SK-N-SH (cell line): Measurements from ENCODE around the gene DDX1. TPM values are rescaled to one million over a fixed set of nuclear protein-coding genes. Genes with fewer than 3 reads are reported as not detected.

Experiments used
- CTCF ChIA-PET: fragments of 300-600, 350-600 bp; formaldehyde crosslinking; extraction: SDS; loops from one replicate; lab custom pipeline; 2021; lab: Yijun Ruan, JAX
- POLR2A ChIA-PET: fragments of 350-600 bp; sonication (Branson Sonifier 250); formaldehyde crosslinking; extraction: SDS; loops from one replicate; lab custom pipeline; 2020; ENCODE audit warnings: antibody characterized with exemption, inconsistent platforms; lab: Yijun Ruan, JAX
- DNase-seq: peaks from one replicate; pipeline ENCODE4 v3.0.0; 2012
- H2AFZ ChIP-seq: fragments of 200-600 bp; sonication (generic); 2 replicates; pipeline ENCODE4 v1.8.1; 2016; ENCODE audit warnings: antibody characterized with exemption, mild to moderate bottlenecking, low read depth
- H3F3A ChIP-seq: fragments of 200-600 bp; sonication (generic); replicated peaks from 2 replicates; pipeline ENCODE3; 2016; ENCODE audit warnings: antibody characterized with exemption, mild to moderate bottlenecking; ENCODE audit not compliant: insufficient read depth
- H3K27ac ChIP-seq, 2 experiments: fragments of 200-500 bp in 1 of 2; fragments of 200-600 bp in 1 of 2; sonication (Bioruptor generic) in 1 of 2; sonication (generic), shearing (Covaris generic) in 1 of 2; 2 replicates each; pipeline versions ENCODE4 v1.5.1 to v1.6.1; 2014 to 2016; ENCODE audit warnings: low read depth in 2 of 2, inconsistent platforms in 1 of 2, low read length in 1 of 2, mild to moderate bottlenecking in 1 of 2, mixed read lengths in 1 of 2
- H3K27me3 ChIP-seq: fragments of 200-600 bp; sonication (generic), shearing (Covaris generic); 2 replicates; pipeline ENCODE4 v1.6.1; 2016; ENCODE audit warnings: mixed run types; ENCODE audit not compliant: insufficient read depth
- H3K36me3 ChIP-seq, 2 experiments: fragments of 200-500 bp in 1 of 2; fragments of 200-600 bp in 1 of 2; sonication (Bioruptor generic) in 1 of 2; sonication (generic) in 1 of 2; replicated peaks in 1 of 2; 2 replicates each; pipeline versions ENCODE3 to v1.5.1; 2014 to 2016; ENCODE audit warnings: low read length in 1 of 2, mild to moderate bottlenecking in 1 of 2; ENCODE audit not compliant: insufficient read depth in 2 of 2, control insufficient read depth in 1 of 2
- H3K4me1 ChIP-seq, 2 experiments: fragments of 200-500 bp in 1 of 2; fragments of 200-600 bp in 1 of 2; sonication (Bioruptor generic) in 1 of 2; sonication (generic), shearing (Covaris generic) in 1 of 2; 2 replicates each; pipeline versions ENCODE4 v1.5.1 to v1.6.1; 2014 to 2016; ENCODE audit warnings: low read depth in 1 of 2, low read length in 1 of 2, mixed run types in 1 of 2; ENCODE audit not compliant: insufficient read depth in 2 of 2, control insufficient read depth in 1 of 2
- H3K4me2 ChIP-seq: fragments of 200-600 bp; sonication (generic), shearing (Covaris generic); 2 replicates; pipeline ENCODE4 v1.6.1; 2017; ENCODE audit warnings: mixed run types
- H3K4me3 ChIP-seq, 2 experiments: fragments of 200-500 bp in 1 of 2; fragments of 200-600 bp in 1 of 2; sonication (Bioruptor generic) in 1 of 2; sonication (generic), shearing (Covaris generic) in 1 of 2; 2 replicates each; pipeline versions ENCODE4 v1.5.1 to v1.8.1; 2014 to 2016; ENCODE audit warnings: low read depth in 2 of 2, inconsistent platforms in 1 of 2, low read length in 1 of 2, mild to moderate bottlenecking in 1 of 2, mixed read lengths in 1 of 2, moderate library complexity in 1 of 2
- H3K79me2 ChIP-seq: fragments of 200-600 bp; sonication (generic); 2 replicates; pipeline ENCODE4 v1.8.1; 2017; ENCODE audit warnings: mild to moderate bottlenecking; ENCODE audit not compliant: insufficient read depth
- H3K9ac ChIP-seq: fragments of 200-600 bp; sonication (generic); 2 replicates; pipeline ENCODE4 v1.6.1; 2017; ENCODE audit warnings: mixed run types
- H3K9me2 ChIP-seq: fragments of 200-600 bp; sonication (generic); 2 replicates; pipeline ENCODE4 v1.6.1; 2017; ENCODE audit warnings: mixed run types
- H3K9me3 ChIP-seq: fragments of 200-600 bp; sonication (generic); 2 replicates; pipeline ENCODE4 v1.6.1; 2017; ENCODE audit warnings: mixed run types, mild to moderate bottlenecking, moderate library complexity
- H4K20me1 ChIP-seq: fragments of 200-600 bp; sonication (generic); 2 replicates; pipeline ENCODE4 v1.6.1; 2017; ENCODE audit warnings: mild to moderate bottlenecking, mixed run types; ENCODE audit not compliant: insufficient read depth
- CHD2 ChIP-seq: fragments of 150-350 bp; IDR thresholded peaks from 2 replicates; pipeline ENCODE4 v1.6.1; 2018; ENCODE audit warnings: low read length; ENCODE audit not compliant: partially characterized antibody
- ELF1 ChIP-seq: IDR thresholded peaks from 2 replicates; pipeline ENCODE4 v1.4.0; 2012
- EP300 ChIP-seq, 2 experiments: IDR thresholded peaks; 2 replicates each; pipeline versions ENCODE4 v1.4.0 to v1.6.1; 2012; ENCODE audit warnings: borderline replicate concordance in 1 of 2, low read depth in 1 of 2, low read length in 1 of 2
- FOXJ3 ChIP-seq: sonication (generic); formaldehyde crosslinking; IDR thresholded peaks from 2 replicates; pipeline ENCODE4 v1.5.1; 2020; ENCODE audit warnings: mild to moderate bottlenecking, missing genetic modification reagents
- FOXM1 ChIP-seq: IDR thresholded peaks from 2 replicates; pipeline ENCODE4 v1.4.0; 2012; ENCODE audit warnings: low read depth, mild to moderate bottlenecking
- GABPA ChIP-seq: IDR thresholded peaks from 2 replicates; pipeline ENCODE4 v1.4.0; 2012; ENCODE audit warnings: low read depth, mild to moderate bottlenecking
- GATA2 ChIP-seq: sonication (generic); formaldehyde crosslinking; IDR thresholded peaks from 2 replicates; pipeline ENCODE4 v1.5.0; 2020; ENCODE audit warnings: mild to moderate bottlenecking, missing genetic modification reagents
- JUND ChIP-seq: IDR thresholded peaks from 2 replicates; pipeline ENCODE4 v1.4.0; 2012
- MAX ChIP-seq: IDR thresholded peaks from 2 replicates; pipeline ENCODE4 v1.4.0; 2012; ENCODE audit warnings: low read depth
- MEF2A ChIP-seq: IDR thresholded peaks from 2 replicates; pipeline ENCODE4 v1.4.0; 2012; ENCODE audit warnings: low read depth, borderline replicate concordance
- NFIC ChIP-seq: IDR thresholded peaks from 2 replicates; pipeline ENCODE4 v1.4.0; 2012; ENCODE audit warnings: borderline replicate concordance
- NRF1 ChIP-seq: IDR thresholded peaks from 2 replicates; pipeline ENCODE4 v1.6.1; 2012; ENCODE audit warnings: low read depth, mild to moderate bottlenecking, low read length
- PBX3 ChIP-seq: IDR thresholded peaks from 2 replicates; pipeline ENCODE4; 2012
- POLR2AphosphoS5 ChIP-seq: IDR thresholded peaks from 2 replicates; pipeline ENCODE4 v1.6.1; 2012; ENCODE audit warnings: low read depth, low read length
- RCOR1 ChIP-seq: fragments of 150-350 bp; IDR thresholded peaks from 2 replicates; pipeline ENCODE4 v1.6.1; 2017; ENCODE audit warnings: antibody characterized with exemption, low read length
- REST ChIP-seq: IDR thresholded peaks from 2 replicates; pipeline ENCODE4 v1.6.1; 2012; ENCODE audit warnings: mild to moderate bottlenecking, low read depth, low read length, moderate library complexity
- RFX5 ChIP-seq: IDR thresholded peaks from 2 replicates; pipeline ENCODE4 v1.6.1; 2012; ENCODE audit warnings: mild to moderate bottlenecking, improper control_type of control experiment, low read length
- RXRA ChIP-seq: IDR thresholded peaks from 2 replicates; pipeline ENCODE4 v1.4.0; 2012; ENCODE audit warnings: low read depth, mild to moderate bottlenecking, borderline replicate concordance
- SIN3A ChIP-seq: IDR thresholded peaks from 2 replicates; pipeline ENCODE4 v1.6.1; 2012; ENCODE audit warnings: low read depth, mild to moderate bottlenecking, low read length, moderate library complexity, borderline replicate concordance
- SMC3 ChIP-seq: IDR thresholded peaks from 2 replicates; pipeline ENCODE4 v1.6.1; 2012; ENCODE audit warnings: low read depth, low read length, improper control_type of control experiment
- TAF1 ChIP-seq: IDR thresholded peaks from 2 replicates; pipeline ENCODE4 v1.6.1; 2012; ENCODE audit warnings: low read depth, mild to moderate bottlenecking, low read length, moderate library complexity, borderline replicate concordance
- TCF12 ChIP-seq: IDR thresholded peaks from 2 replicates; pipeline ENCODE4 v1.4.0; 2012
- YY1 ChIP-seq: IDR thresholded peaks from 2 replicates; pipeline ENCODE4 v1.4.0; 2012; ENCODE audit warnings: low read depth, mild to moderate bottlenecking
- WGBS: methylation state at CpG from one replicate; pipeline ENCODE4 v1.1.6; 2017; ENCODE audit warnings: low lambda C conversion rate; 5-methylcytosine and 5-hydroxymethylcytosine counted together
- polyA plus RNA-seq, 3 experiments: library from polyadenylated mRNA; depleted of rRNA; stranded (reverse); fragments of >200 nt; gene quantifications; 2 replicates each; pipeline ENCODE4 v1.2.3, GENCODE V29; 2012
- TF ChIP-seq, protein P1 (sequence below): fragments of 150-350 bp; IDR thresholded peaks from 2 replicates; pipeline ENCODE4 v1.6.1; 2017; ENCODE audit warnings: antibody characterized with exemption, low read length, low read depth, borderline replicate concordance

The DDX1 gene
- polyA plus RNA-seq, 1 of the 3 experiments (the other 2 are of a cell fraction): 54.5 TPM

- POLR2A ChIA-PET: no interaction called here
- H3K4me3 ChIP-seq: no peak overlapping the region
- CTCF ChIA-PET: interaction anchor here (0.7 to 0.9 kb wide), 2 partner anchors 18 to 906 kb away, joined by 3 read pairs; no protein-coding TSS in a partner anchor
- H3K27me3 ChIP-seq: no peaks in the 10 kb centered on the region
- peaks cover 96 to 97% of the 10 kb centered on the region in 2 experiments for H3K36me3 ChIP-seq
- WGBS: 93% methylated on average over 2 of the region's 2 CpGs
- no peaks in the 10 kb centered on the region for H3K4me1 ChIP-seq
- peaks cover 11% of the 10 kb centered on the region; the same call in 1 of the 2 replicates for H3K79me2 ChIP-seq
- no peak for TF ChIP-seq POLR2AphosphoS5
- TF ChIP-seq TCF12: no peak
- no peak for TF ChIP-seq MAX
- TF ChIP-seq NFIC: no peak
- no peak for TF ChIP-seq RXRA
- TF ChIP-seq FOXJ3 (CRISPR knock-in tag): no peak
- TF ChIP-seq ELF1: no peak
- no peak for TF ChIP-seq EP300 (IDR thresholded peaks at IDR 0.05; ENCODE audit: borderline replicate concordance in 1 of 2, low read depth in 1 of 2, low read length in 1 of 2)
- no peak for TF ChIP-seq SMC3
- no peak for TF ChIP-seq FOXM1
- no peak for TF ChIP-seq NRF1
- no peak for TF ChIP-seq GATA2 (CRISPR knock-in tag)
- TF ChIP-seq MEF2A: no peak
- TF ChIP-seq YY1: no peak
- TF ChIP-seq GABPA: no peak
- no peaks in the 10 kb centered on the region for H3K9me2 ChIP-seq
- H3K9ac ChIP-seq: no peak overlapping the region
- H3K27ac ChIP-seq: no peak overlapping the region
- H3K9me3 ChIP-seq: no peaks in the 10 kb centered on the region
- H3K4me2 ChIP-seq: no peak overlapping the region
- H2AFZ ChIP-seq: no peak overlapping the region
- H3F3A ChIP-seq: peaks cover 4% of the 10 kb centered on the region
- no peak for DNase-seq
- H4K20me1 ChIP-seq: no peaks in the 10 kb centered on the region
These were observed 12.3 kb downstream of the DDX1 start for GRCh38 chr2:15603948-15604347.

DNA sequence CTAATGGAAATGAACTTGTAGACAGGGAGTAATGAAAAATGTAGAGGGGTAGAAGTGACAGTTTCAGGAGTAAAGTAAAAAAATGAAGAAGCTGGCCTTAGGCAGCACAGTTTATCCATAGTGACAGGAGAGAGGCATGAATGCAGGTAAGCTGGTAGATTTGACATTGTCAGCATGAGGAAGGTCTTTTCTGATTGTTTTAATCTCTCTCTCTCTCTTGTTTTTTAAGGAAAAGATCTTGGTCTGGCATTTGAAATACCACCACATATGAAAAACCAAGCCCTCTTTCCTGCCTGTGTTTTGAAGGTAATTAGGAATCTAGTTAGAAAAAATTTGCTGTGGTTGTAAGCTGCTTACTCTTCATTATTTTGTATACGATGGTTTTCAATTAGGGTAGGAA lies 14.1 kb downstream of the DDX1 start:
- H3K9ac ChIP-seq: no peak overlapping the region
- H4K20me1 ChIP-seq: no peaks in the 10 kb centered on the region
- 86% methylated on average over 1 of the region's 1 CpG for WGBS
- H3K4me3 ChIP-seq: no peak overlapping the region
- no peaks in the 10 kb centered on the region for H3K4me1 ChIP-seq
- no peak overlapping the region for H2AFZ ChIP-seq
- H3K4me2 ChIP-seq: no peak overlapping the region
- H3F3A ChIP-seq: peaks cover 8% of the 10 kb centered on the region
- no peaks in the 10 kb centered on the region for H3K9me3 ChIP-seq
- no peak for DNase-seq
- ChIA-PET CTCF (no interaction called here), POLR2A (no interaction called here)
- H3K27me3 ChIP-seq: no peaks in the 10 kb centered on the region
- H3K9me2 ChIP-seq: no peaks in the 10 kb centered on the region
- H3K79me2 ChIP-seq: peaks cover 11% of the 10 kb centered on the region; the same call in 1 of the 2 replicates
- H3K27ac ChIP-seq: no peak overlapping the region
- no peak for TF ChIP-seq PBX3
- TF ChIP-seq REST: no peak
- no peak for TF ChIP-seq EP300 (IDR thresholded peaks at IDR 0.05; ENCODE audit: borderline replicate concordance in 1 of 2, low read depth in 1 of 2, low read length in 1 of 2)
- TF ChIP-seq MAX: no peak
- TF ChIP-seq RXRA: no peak
- no peak for TF ChIP-seq CHD2
- no peak for TF ChIP-seq FOXM1
- TF ChIP-seq RCOR1: no peak
- no peak for TF ChIP-seq YY1
- no peak for TF ChIP-seq SMC3
- TF ChIP-seq JUND: no peak
- TF ChIP-seq TAF1: no peak
- TF ChIP-seq, protein P1, sequence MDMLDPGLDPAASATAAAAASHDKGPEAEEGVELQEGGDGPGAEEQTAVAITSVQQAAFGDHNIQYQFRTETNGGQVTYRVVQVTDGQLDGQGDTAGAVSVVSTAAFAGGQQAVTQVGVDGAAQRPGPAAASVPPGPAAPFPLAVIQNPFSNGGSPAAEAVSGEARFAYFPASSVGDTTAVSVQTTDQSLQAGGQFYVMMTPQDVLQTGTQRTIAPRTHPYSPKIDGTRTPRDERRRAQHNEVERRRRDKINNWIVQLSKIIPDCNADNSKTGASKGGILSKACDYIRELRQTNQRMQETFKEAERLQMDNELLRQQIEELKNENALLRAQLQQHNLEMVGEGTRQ: no peak
- no peak for TF ChIP-seq RFX5
- no peak for TF ChIP-seq NRF1
- no peak for TF ChIP-seq SIN3A
- peaks cover 95 to 97% of the 10 kb centered on the region in 2 experiments for H3K36me3 ChIP-seq
